Measurements from ENCODE around the gene TCF21.
"Not testable (repeated sequence)": the region's sequence is repeated elsewhere in the genome, so short reads cannot be mapped to it uniquely, and the experiment has no call there.

TCF21 gene

DNA sequence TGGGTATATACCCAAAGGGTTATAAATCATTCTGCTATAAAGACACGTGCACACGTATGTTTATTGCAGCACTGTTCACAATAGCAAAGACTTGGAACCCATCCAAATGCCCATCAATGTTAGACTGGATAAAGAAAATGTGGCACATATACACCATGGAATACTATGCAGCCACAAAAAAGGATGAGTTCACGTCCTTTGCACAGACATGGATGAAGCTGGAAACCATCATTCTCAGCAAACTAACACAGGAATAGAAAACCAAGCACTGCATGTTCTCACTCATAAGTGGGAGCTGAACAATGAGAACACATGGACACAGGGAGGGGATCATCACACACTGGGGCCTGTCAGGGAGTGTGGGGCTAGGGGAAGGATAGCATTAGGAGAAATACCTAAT, 47.4 kb downstream of the TCF21 start:
- DNase-seq, result not testable (repeated sequence)

- no peak for DNase-seq
These were observed 49.0 kb downstream of the TCF21 start for GRCh38 chr6:133937909-133938308.

DNA sequence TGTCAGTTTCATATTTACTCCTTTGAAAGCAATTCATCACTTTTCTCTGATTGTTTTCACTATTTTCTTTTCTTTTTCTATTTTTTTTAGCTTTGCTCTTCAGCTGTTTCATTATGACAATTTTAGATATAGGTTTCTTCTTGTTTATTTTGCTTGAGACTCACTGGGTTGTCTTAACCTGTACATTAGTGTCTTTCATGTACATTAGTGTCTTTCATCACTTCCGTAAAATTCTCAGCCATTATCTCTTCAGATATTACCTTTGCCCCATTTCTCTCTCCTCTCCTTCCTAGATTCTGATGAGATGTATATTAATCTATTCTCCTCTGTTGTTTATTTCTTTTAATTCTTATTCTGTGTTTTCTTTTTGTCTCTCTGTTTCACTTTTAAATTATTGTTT, 49.6 kb downstream of the TCF21 start:
- DNase-seq, result no peak

DNA sequence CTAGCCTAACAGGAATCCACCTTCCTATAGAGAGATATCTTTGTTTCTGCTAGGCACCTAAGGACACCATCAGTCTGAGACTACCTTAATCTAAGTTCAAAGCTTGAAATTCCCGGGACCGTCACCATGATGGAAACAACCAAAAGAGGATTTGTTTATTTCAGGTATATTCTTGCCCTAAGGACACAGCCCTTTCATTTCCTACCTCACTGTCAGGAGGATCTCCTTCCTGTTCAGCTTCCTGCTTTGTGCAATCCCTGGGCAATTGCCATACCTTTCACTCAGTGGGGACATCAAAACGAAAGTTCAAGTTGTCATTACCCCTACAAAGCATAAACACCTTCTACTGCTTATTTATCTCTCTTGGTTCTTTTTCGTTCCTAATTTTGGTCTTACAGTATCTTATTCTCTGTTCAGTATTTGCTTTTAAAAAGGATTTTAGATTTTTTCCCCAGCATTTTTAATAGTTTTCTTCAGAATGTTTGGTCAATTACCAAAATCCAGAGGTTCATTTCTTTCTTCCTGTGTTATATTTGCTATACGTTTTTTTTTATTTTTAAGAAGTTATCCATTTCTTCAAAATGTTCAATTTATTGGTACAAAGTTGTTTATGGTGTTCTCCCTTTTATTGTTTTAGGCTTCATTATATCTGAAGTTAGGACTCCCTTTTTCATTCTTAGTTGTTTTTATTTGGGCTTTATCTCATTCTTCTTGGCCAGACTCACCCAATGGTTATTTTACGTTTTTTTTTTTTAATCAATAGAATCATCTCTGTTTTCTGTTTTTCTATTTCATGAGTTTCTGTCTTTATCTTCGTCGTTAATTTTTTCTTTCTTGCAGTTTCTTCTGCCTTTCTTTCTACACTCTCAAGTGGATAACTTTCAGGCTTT, 51.1 kb downstream of the TCF21 start:
- DNase-seq, result no peak
